ENCODE results near the gene TMIGD2.
"Not testable (repeated sequence)": the region's sequence is repeated elsewhere in the genome, so short reads cannot be mapped to it uniquely, and the experiment has no call there.

Gene TMIGD2

GRCh38 chr19:4338441-4339355 lies 36.5 kb upstream of the TMIGD2 start, which contains the start of gene STAP2:
Gene STAP2, minus strand, starts transcription at chr19:4338827. Its CDS starts 74 bp downstream, at chr19:4338753.
- TF ChIP-seq ZNF70 (CRISPR knock-in tag; IDR thresholded peaks at IDR 0.05) (no peak), TOX (CRISPR knock-in tag; IDR thresholded peaks at IDR 0.05; ENCODE audit: borderline replicate concordance) (no peak)

GRCh38 chr19:4337906-4338440 lies 35.8 kb upstream of the TMIGD2 start:
- ATAC-seq: no peak
- no peak for TF ChIP-seq CSRNP3 (CRISPR knock-in tag; IDR thresholded peaks at IDR 0.05)
- TF ChIP-seq PPARA (CRISPR knock-in tag; IDR thresholded peaks at IDR 0.05; ENCODE audit: borderline replicate concordance): no peak
- TF ChIP-seq ZFP3 (CRISPR knock-in tag; IDR thresholded peaks at IDR 0.05): no peak
- TF ChIP-seq SNAI2 (CRISPR knock-in tag; IDR thresholded peaks at IDR 0.05): no peak
- no peak for TF ChIP-seq ZC3H10 (CRISPR knock-in tag; IDR thresholded peaks at IDR 0.05)
- no peak for TF ChIP-seq PATZ1 (CRISPR knock-in tag; IDR thresholded peaks at IDR 0.05; ENCODE audit: borderline replicate concordance)
- no peak for TF ChIP-seq ARNTL (CRISPR knock-in tag; IDR thresholded peaks at IDR 0.05; ENCODE audit: borderline replicate concordance, low read depth)
- no peak for TF ChIP-seq ISL1 (CRISPR knock-in tag; IDR thresholded peaks at IDR 0.05)
- no peak for TF ChIP-seq RARB (CRISPR knock-in tag; IDR thresholded peaks at IDR 0.05)
- TF ChIP-seq TSHZ2 (CRISPR knock-in tag; IDR thresholded peaks at IDR 0.05): no peak

More at GRCh38 chr19:4338441-4339355, 36.5 kb upstream of the TMIGD2 start, which contains the start of gene STAP2:
- no peak for ATAC-seq

GRCh38 chr19:4334929-4335570 lies 32.9 kb upstream of the TMIGD2 start:
- TF ChIP-seq OSR1 (CRISPR knock-in tag; IDR thresholded peaks at IDR 0.05): no peak
- no peak for ATAC-seq

GRCh38 chr19:4329858-4330257 lies 27.7 kb upstream of the TMIGD2 start:
- ATAC-seq: no peak
- TF ChIP-seq TOX (CRISPR knock-in tag; IDR thresholded peaks at IDR 0.05; ENCODE audit: borderline replicate concordance) (no peak), CSDC2 (CRISPR knock-in tag; IDR thresholded peaks at IDR 0.05) (no peak), BACH2 (CRISPR knock-in tag; IDR thresholded peaks at IDR 0.05; ENCODE audit: borderline replicate concordance) (no peak), OSR1 (CRISPR knock-in tag; IDR thresholded peaks at IDR 0.05) (no peak), ZNF70 (CRISPR knock-in tag; IDR thresholded peaks at IDR 0.05) (no peak), ISL1 (CRISPR knock-in tag; IDR thresholded peaks at IDR 0.05) (no peak), GLIS3 (CRISPR knock-in tag; IDR thresholded peaks at IDR 0.05) (no peak), RARB (CRISPR knock-in tag; IDR thresholded peaks at IDR 0.05) (no peak), ARNTL (CRISPR knock-in tag; IDR thresholded peaks at IDR 0.05; ENCODE audit: borderline replicate concordance, low read depth) (no peak), ZFP30 (CRISPR knock-in tag; IDR thresholded peaks at IDR 0.05) (no peak), CREB5 (CRISPR knock-in tag; IDR thresholded peaks at IDR 0.05; ENCODE audit: low read depth) (no peak), ZFP3 (CRISPR knock-in tag; IDR thresholded peaks at IDR 0.05) (no peak), PATZ1 (CRISPR knock-in tag; IDR thresholded peaks at IDR 0.05; ENCODE audit: borderline replicate concordance) (no peak), ZC3H10 (CRISPR knock-in tag; IDR thresholded peaks at IDR 0.05) (no peak), ZNF565 (CRISPR knock-in tag; conservative IDR thresholded peaks at IDR 0.05; ENCODE audit: low read depth) (no peak)

- not testable (repeated sequence) for ATAC-seq
Measured at GRCh38 chr19:4328991-4329681, 26.9 kb upstream of the TMIGD2 start.

Data from SK-N-SH treated with all-trans-retinoic acid at 6 μM for 48 hours (cell line).